CD1c-positive myeloid dendritic cell (primary cell): ENCODE results near the gene TTC28.

Source experiments
- DNase-seq: peaks from one replicate; pipeline ENCODE4 v3.0.0-alpha.2; 2016; ENCODE audit errors: extremely low spot score

The TTC28 gene

DNA sequence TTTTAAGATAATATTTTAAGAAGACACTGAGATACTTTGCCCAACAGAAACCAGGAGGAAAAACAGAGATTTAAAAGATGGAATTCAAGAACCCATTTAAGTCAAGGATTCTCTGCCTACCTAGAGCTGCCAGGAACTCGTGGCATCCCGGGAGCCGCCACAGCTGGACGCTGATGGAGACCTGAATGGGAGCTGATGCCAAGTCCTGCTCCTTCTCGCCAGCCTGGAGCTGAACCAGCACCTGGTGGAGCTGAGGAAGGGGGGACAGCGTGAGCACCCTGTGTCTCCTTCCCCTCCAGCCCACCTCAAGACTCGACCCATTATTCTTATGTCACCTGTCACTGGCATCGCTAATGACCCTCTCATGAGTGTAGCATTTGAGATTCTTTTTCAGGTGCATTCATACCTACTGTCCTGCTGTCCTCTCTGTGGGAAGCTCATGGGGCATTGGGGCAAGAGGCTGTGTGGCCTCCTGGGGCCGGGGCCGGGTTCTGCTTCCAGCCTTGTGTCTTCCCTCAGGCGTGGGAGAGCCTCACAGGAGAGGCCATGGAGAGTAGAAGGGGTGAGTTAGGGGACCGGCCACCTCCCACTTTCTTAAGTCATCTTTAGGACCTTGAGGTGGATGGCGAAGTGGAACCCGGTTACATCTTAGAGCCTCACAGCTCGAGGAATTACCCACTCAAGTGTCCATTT, 689.7 kb downstream of the TTC28 start:
- no peak for DNase-seq

DNA sequence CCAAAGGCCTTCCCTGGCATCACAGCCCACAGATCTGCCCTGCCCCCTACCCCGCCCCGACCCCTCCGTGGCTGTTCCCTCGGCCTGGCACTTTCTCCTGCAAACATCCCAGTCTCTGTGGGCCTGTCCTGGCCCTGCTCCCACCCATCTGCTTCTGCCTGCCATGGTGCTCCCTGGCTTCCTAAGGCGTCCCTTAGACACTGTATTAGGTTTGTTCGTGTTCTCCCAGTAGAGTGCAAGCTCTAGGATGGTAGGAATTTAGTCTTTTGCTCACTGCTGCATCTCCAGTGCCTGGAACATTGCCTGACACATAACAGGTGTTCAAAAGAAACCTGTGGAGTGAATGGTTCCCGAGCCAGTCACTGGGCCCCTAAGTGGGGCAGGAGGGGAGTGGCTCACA, 690.9 kb downstream of the TTC28 start:
- no peak for DNase-seq

DNA sequence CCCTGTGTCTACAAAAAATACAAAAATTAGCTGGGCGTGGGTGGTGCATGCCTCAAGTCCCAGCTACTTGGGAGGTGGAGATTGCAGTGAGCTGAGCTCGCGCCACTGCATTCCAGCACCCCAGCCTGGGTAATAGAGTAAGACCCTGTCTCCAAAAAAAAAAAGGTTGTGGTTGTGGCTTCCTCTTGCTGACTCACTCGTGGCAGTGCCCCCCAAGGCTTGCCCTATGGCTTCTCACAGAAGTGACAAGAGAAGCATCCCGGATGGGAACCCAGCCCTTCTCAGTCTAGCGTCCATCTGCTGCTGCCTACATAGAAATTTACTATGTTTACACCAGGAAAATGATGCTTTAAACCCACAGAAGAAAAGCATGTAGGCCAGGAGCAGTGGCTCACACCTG, 692.1 kb downstream of the TTC28 start:
- no peak for DNase-seq

DNA sequence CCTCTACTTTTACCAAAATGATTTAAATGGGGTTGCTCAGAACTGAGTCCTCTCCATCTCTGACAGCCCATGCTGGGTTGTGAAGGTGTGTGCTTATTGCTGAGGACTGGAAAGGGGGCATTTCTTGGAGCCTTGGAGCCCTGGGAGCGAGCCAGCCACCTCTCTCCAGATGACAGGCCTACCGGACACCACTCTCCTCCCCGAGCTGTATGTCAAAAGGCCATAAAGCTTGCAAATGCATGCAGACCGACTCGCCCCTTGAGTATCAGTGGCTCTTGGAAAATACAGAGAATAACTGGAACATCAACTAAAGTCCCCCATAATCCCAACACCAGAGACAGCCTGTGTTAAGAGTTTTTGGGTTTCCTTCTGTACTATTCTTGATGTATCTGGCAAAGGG, 692.7 kb downstream of the TTC28 start:
- no peak for DNase-seq

DNA sequence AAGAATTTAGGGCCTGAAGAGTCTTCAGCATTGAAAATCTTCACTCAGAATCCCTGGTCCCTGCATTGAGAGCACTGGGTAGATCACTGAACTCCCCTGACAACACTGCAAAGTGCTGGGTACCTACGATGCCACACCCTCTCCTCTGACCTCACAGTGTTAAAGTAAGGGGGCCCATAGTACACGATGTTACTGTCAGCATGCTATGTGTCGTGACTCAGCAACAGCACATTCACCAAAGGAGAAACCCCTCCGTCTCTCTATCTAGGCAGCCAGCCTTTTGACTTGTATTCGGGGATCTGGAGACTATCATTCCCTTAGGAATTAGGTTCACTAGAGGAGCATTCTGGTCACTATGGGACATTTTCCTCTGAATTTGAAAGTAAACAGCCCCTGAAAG, 693.2 kb downstream of the TTC28 start:
- DNase-seq = no peak

DNA sequence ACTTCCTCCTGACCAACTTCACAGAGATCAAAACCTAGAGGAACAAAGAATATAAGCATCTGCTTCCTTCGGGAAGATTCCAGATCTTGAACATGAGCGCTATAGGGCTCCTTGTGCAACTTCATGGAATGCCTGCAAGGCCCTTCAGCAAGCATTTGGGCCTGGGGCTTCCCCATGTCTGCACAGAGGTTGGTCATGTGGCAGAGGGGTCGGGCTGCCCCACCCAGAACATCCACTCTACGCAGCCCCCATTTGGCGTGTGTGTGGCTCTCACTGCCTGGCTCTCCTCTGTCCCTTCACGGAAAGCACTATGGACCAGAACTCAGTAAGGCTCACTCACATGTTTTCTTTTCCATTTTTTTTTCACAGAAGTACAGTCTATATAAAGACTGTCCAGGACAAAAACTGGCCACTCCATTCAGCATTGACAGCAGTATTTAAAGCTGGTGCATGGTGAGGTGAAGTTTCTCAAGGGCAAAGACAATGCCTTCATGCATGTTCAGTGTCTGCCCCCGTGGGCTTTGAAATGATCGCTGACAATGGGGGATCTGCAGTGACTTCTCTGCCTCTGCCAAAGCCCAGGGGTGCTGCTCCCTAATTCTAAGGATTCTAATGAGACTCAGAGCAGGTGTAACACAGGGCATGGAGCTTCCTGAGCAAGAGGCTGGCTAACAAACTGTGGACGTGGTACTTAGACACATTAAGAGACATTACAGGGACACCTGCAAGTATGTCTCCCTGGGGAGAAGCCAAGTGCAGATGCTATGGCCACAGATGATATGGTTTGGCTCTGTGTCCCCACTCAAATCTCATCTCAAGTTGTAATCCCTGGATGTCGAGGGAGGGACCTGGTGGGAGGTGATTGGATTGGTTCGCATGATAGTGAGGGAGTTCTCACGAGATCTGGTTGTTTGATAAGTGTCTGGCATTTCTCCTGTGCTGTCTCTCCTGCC, 694.0 kb downstream of the TTC28 start:
- no peak for DNase-seq

DNA sequence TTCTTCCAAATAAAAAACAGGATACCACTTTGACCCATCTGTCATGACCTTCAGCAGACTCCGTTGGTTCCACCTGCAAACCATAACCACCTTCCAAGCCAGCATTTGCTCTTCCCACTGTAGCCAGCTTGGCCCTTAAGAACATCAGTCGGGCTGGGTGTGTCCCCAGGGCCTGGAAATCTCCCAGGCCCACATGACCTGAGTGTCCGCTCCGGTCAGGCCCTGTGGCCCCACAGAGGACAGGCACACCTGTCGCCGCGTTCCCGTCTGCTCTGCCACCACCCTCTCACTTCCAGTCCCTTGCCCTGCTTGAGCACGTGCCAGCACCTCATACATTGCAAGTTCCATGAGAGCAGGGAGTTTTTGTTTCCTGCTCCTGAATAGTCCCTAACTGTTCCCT, 694.9 kb downstream of the TTC28 start:
- DNase-seq = no peak

DNA sequence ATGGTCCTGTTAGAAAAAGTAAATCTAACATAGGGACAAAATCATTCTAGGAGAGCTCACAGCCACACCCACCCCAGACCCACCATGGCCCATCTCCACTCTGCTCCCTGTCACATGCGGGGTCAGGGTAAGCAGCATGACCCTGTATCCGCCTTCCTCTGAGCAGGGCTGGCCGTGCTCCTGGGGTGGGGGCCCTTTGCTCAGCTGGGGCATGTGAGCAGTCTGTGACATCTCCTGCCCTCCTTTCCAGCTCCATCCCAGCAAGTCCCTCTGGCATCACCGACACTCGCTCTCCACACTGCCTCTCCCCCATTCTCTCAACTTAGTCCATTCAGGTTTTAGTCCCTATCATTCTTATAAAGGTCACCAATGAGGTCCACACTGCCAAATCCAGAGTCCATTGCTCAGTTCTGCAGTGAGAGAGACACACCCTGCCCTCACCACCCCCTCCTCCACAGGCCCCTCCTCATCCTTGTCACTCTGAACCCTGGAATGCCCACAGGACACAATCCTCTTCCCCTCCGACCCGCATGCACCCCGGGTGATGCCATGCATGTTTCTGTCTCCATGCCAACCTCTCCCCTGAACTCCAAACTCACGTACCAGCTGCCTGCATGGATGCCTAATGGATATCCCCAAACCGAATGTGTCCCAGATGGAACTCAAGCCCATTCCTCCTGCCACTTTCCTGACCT, 695.5 kb downstream of the TTC28 start:
- DNase-seq = no peak

DNA sequence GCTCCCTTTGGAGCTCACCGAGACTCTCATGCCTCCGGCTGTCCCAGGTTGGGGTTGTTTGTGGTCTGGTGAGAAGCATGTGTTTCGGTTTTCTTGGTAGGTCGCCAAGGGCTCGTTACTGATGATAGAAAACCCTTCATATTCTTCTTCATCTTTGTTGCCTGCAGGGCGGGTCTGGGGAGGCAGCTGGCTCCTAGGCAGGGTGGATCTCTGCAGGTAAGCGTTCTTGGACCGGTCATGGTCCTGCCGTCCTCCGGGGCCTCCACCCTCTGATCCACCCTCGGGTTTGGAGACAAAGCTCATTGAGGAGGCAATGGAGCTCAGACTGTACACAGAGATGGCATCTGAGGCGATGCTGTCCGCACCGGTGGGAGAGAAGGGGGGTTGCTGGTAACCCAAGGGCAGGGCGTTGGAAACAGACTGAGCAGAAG, 696.3 kb downstream of the TTC28 start:
- DNase-seq = no peak

DNA sequence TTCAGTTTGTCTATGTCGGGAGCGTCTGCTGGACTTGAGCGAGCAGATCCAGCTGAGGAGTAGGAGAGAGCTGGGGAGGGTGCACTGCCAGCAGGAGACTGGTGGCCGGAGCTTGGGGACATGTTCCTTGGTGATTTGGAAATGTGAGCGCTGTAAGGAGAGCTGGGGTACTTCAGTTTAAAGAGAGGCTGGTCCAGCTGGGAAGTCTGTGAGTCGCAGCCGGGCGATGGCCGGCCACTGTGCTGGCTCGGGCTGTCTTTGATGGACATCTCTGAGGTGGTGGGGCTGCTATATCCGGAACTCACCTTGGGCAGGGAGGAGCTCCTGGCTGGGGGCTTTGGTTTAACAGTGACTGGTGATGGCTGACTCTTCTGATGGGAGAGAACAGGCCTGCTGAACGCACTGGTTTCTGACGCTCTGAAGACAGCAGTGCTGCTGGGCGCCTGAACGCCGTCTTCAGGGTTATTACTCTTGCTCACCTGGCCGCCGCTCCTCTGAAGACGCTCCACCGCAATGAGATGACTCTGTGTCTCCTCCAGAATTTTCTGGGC, 696.9 kb downstream of the TTC28 start:
- DNase-seq = no peak

DNA sequence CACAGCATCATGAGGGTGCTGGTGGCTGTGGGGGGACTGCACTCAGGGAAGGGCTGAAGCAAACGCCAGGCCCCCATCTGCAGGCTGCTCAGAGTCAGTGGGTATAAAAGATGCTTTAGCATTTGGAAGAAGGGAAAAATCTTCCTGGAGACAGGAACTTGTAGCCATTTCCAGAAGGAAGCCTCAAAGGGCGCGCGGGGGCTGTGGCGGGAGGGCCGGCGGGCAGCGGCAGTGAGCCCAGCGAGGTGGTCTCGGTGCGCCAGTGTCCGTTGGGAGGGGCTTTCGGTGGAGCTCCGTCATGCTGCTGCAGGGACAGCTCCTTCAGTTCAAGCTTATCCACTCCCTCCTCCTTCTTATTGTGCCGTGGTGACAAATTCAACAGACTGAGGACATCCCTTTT, 697.5 kb downstream of the TTC28 start:
- DNase-seq = no peak

DNA sequence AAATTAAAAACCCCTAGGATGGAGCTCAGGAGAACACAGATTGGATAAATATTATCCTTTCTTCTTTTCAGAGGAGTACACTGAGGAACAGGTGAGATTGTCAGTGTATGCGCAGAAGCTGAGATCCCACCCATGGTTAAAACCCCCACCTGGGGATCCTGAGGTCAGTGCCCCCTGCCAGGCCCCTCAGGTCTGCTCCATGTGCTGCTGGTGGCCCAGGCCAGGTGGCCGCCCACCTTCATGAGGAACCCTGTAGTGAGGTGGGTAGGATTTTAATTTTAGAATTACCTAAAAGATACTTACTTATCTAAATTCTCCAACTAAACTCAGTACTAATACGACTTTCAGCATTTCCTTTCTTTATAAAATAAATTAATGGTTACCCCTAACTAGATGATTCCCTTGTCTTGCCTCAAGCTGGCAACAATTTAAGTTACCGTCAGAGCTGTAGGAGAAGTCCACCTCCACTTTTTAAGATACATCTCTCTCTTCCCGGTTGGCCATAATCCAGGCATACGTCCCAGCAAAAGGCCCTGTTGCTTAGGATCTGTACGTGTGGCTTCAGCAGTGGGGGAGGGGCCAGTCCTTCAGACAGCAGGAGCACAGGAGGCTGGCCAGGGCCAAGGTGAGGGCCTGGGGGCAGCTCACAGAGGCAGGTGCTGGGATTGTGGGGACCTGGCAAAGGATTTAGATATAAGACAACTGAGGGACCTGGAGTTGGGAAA, 699.1 kb downstream of the TTC28 start:
- no peak for DNase-seq

DNA sequence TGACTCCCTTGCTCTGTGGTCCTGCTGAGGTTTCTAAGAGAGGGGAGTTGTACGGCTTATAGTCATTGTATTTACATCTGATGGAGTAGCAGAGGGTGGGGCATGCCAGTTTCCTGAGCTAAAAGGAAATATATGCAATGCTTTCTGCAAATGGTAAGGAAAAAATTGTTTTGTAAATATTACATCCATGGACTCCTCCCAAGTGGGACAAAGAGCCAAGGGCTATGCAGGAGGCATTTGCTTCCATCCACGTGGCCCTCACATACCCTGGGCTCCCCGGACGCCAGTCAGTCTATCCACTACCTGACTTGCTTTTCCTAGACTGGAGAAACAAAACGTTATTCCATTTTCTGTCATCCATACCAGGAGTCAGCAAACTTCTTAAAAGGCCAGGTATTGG, 700.8 kb downstream of the TTC28 start:
- no peak for DNase-seq

DNA sequence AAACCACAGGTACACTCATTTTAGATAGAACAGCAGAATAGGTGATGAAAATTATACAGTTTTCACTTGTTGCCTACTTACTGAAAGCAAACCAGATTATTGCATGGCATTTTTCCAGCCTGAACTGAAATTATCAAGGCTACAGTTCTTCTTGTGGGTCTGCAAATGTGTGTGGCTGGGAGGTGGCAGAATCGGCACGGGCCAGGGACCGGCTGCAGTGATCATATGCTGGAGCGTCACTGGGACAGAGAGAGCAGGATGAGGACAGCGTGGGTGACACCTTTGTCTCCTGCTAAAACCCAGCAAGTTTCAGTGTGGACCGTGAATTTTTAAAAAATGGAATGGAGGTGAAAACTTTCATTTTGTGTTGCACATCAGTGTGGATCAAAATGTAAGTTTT, 701.3 kb downstream of the TTC28 start:
- DNase-seq = no peak

DNA sequence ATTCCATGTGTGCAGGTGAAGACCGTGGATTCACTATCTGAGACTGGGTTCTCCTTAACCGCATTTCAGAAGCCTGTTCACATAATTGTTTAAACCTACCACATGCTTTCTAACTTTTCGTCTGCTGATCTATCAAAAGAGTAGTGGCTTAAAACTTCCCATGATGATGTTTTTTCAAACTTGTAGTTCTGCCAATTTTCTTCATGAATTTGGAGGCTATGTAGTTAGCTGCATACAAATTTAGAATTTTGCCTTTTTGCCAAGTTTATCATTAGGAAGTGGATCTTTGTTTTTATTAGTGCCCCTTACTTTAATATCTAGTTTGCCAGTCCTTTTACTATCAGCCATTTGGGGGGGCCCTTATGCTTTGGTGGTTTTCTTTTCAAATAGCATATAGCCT, 703.1 kb downstream of the TTC28 start:
- DNase-seq = no peak

DNA sequence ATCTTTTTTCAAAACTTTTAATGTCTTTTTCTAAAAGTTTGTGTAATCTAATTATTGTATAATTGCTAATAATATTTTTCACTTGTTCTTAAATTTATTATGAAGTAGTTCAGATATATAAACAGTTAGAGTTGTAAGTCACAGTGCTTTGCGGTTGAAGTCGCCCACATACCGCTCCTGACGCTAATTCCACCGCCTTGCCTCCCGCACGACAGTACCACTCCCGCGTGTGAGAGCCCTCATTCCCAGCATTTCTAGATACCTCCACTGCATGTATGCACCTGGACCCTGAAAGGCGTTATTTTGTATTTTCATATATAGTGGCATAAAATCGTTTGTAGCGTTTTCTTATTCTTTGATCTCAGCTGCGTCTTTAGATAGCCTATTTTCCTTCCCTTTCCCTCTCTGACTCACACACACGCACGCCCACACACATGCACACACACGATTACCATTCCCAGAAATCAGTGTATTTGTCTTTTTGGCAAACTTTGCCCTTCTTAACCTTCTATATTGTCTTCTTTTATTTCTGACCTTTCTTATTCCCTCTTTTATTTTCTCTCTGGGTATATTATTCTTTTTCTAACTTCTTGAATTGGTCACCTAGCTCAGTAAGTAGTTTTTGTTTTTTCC, 704.1 kb downstream of the TTC28 start:
- DNase-seq = peak; percentile 40

DNA sequence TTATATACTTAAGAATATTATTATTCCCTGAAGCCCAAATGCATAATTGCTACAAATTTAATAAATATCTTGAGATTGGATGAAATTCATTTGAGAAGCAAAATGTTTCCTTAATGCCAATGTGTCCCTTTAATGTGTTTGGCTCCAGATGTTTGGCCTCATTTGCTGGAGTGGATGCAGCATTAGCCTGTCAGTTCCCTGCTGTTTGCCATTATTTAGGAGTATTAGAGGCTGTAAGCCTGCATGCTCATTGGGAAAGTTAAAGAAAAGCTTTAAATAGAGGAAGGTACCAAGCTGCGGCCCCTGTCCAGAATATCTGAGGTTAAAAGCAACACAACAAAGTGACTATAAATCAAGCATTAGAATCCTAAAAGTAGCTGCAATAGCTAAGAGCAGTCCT, 705.8 kb downstream of the TTC28 start:
- DNase-seq = no peak

DNA sequence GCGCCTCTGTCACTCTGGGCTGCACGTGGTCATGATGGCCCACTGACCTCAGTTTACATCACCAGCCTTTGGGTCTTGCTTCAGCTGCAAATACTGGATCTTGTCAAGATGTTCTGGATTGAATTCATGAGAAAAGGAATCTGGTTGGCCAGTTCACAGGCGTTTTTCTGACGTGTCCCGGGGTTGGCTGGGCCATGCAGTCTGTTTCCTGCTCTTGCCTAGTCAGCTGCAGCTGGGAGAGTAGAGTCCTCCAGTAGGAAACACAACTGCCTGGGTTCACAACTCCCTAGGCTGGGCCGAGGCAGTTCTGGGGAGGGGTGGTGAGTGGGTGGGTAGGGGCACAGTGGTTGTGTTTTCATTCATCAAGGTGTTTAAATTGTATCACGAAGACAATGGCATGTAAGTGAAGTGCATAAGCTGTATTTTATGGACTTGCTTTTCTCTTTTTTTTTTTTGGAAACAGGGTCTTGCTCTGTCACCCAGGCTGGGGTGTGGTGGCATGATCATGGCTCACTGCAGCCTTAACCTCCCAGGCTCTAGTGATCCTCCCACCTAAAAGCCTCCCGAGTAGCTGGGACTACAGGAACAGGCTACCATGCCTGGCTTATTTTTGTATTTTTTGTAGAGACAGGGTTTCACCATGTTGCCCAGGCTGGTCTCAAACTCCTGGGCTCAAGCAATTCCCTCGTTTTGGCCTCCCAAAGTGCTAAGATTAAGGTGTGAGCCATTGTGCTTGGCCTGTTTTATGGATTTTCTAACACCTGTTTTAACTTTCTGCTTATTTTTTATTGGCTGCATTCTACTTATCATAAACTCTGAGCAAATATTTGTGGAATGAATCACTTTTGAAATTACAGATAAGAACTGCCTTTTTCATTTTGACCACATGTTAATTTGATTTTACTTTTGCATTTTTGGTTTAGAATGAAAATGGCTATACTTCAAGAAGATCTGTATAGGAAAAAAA, 706.6 kb downstream of the TTC28 start:
- no peak for DNase-seq

DNA sequence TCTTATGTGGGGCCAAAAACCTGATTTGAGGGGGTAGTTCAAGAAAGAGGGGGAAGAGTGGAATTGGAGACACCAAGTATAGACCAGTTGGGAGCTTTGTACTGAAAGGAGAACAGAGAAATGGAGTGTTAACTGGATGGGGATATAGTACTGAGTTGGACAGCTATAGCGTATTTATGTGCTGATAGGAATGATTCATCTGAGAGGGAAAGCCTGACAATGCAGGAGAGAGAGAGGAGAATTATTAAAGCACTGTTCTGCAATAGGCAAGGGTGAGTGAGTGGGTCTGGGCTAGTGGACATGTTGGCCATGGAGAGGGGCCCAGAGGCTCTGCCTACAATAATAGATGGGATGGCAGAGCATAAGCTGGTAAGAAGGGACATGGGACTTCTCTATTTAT, 707.7 kb downstream of the TTC28 start:
- DNase-seq = no peak
